ENCODE data around the gene TXNRD2. TPM values are rescaled to one million over a fixed set of nuclear protein-coding genes. Genes with fewer than 3 reads are reported as not detected.

The TXNRD2 gene
- total RNA-seq, 1 experiment from 2014 or later, result 19.7 TPM

DNA sequence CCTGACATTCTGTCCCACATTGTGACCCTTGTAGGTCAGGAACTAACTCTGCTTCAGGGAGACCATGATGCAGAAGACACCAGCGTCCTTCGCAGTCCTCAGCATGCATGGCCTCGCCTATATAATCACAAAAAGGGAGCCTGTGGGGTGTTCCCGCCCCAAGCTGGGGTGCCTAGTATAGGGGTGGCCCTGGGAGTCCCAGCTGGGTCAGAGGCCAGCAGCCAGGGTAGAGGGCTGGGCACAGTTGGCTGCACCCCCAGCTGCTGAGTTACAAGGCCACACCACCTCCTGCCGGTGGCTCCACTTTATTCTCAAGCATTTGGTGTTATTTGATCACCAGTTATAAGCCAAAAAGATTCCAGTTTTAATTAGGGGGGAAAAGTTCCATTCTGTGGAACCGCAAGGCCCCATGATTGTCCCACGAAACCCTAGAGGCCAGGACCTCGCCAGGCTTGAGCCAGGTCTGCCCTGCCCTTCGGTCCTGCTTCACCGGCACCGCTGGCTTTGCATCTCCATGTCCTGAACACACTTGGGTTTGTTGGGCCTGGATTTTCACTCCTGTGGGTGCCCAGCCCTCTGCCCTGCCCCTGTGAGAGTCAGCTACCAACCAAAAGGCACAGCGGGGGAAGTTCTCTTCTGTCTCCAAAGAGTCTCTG, 72.0 kb downstream of the TXNRD2 start:
- no peaks in the 10 kb centered on the region for H3K36me3 ChIP-seq (ENCODE audit: control insufficient read depth in 1 of 2, insufficient read depth in 2 of 2, low read length in 2 of 2)
- intact Hi-C loops (cut with micrococcal nuclease), result no loop called here
- no peaks in the 10 kb centered on the region for H3K4me1 ChIP-seq (ENCODE audit: control insufficient read depth in 1 of 2, insufficient read depth in 2 of 2, low read length in 2 of 2)
- ChIA-PET RAD21 (ENCODE audit: low non-redundant PET in 1 of 2, low total read pairs in 2 of 2, uncharacterized antibody in 2 of 2, unreplicated experiment in 2 of 2) (no interaction called here), POLR2A (no interaction called here), CTCF (no interaction called here)
- H3K79me2 ChIP-seq (ENCODE audit: insufficient read depth, low read length), result no peaks in the 10 kb centered on the region
- no peak overlapping the region for H3K4me3 ChIP-seq (replicated peaks in 1 of 2; ENCODE audit: low read depth in 1 of 2, low read length in 2 of 2)
- no TSS peak for BruUV-seq (replicated peaks)
- no peak for ATAC-seq
- H4K20me1 ChIP-seq (ENCODE audit: insufficient read depth), result no peaks in the 10 kb centered on the region
- H3K9me2 ChIP-seq (ENCODE audit: insufficient read depth), result no peaks in the 10 kb centered on the region
- H2AFZ ChIP-seq (ENCODE audit: low read depth, low read length, poor library complexity, severe bottlenecking), result no peak overlapping the region
- DNase-seq (ENCODE audit: low read depth, low spot score), result no peak
- no peak overlapping the region for H3K27ac ChIP-seq (ENCODE audit: low read depth, low read length)
- TF ChIP-seq JUND (IDR thresholded peaks at IDR 0.05) (no peak), EZH2phosphoT487 (IDR thresholded peaks at IDR 0.05; ENCODE audit: borderline replicate concordance) (no peak), CBX3 (IDR thresholded peaks at IDR 0.05; ENCODE audit: low read depth) (no peak), ELF1 (IDR thresholded peaks at IDR 0.05; ENCODE audit: borderline replicate concordance, low read depth) (no peak), SP1 (IDR thresholded peaks at IDR 0.05; ENCODE audit: low read depth) (no peak), CTCF (IDR thresholded peaks at IDR 0.05 in 2 of 3, conservative IDR thresholded peaks at IDR 0.05 in 1 of 3; ENCODE audit: borderline replicate concordance in 1 of 3, insufficient read depth in 1 of 3, low read depth in 2 of 3, low read length in 2 of 3) (no peak), SIN3A (IDR thresholded peaks at IDR 0.05; ENCODE audit: low read depth) (no peak), TCF7L2 (IDR thresholded peaks at IDR 0.05; ENCODE audit: borderline replicate concordance, extremely low read depth, insufficient read depth, insufficient read length) (no peak), SRF (IDR thresholded peaks at IDR 0.05; ENCODE audit: low read depth) (no peak), POLR2A (IDR thresholded peaks at IDR 0.05; ENCODE audit: borderline replicate concordance, extremely low read depth, insufficient read depth, insufficient read length) (no peak), CEBPB (IDR thresholded peaks at IDR 0.05; ENCODE audit: low read depth) (no peak), ZBTB33 (IDR thresholded peaks at IDR 0.05; ENCODE audit: extremely low read depth, insufficient replicate concordance, low read length) (no peak)
- TF ChIP-seq, protein P1, sequence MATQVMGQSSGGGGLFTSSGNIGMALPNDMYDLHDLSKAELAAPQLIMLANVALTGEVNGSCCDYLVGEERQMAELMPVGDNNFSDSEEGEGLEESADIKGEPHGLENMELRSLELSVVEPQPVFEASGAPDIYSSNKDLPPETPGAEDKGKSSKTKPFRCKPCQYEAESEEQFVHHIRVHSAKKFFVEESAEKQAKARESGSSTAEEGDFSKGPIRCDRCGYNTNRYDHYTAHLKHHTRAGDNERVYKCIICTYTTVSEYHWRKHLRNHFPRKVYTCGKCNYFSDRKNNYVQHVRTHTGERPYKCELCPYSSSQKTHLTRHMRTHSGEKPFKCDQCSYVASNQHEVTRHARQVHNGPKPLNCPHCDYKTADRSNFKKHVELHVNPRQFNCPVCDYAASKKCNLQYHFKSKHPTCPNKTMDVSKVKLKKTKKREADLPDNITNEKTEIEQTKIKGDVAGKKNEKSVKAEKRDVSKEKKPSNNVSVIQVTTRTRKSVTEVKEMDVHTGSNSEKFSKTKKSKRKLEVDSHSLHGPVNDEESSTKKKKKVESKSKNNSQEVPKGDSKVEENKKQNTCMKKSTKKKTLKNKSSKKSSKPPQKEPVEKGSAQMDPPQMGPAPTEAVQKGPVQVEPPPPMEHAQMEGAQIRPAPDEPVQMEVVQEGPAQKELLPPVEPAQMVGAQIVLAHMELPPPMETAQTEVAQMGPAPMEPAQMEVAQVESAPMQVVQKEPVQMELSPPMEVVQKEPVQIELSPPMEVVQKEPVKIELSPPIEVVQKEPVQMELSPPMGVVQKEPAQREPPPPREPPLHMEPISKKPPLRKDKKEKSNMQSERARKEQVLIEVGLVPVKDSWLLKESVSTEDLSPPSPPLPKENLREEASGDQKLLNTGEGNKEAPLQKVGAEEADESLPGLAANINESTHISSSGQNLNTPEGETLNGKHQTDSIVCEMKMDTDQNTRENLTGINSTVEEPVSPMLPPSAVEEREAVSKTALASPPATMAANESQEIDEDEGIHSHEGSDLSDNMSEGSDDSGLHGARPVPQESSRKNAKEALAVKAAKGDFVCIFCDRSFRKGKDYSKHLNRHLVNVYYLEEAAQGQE (IDR thresholded peaks at IDR 0.05; ENCODE audit: low read depth), result no peak
- no peak overlapping the region for H3K9ac ChIP-seq (ENCODE audit: low read length)
- no peaks in the 10 kb centered on the region for H3K27me3 ChIP-seq (ENCODE audit: insufficient read depth, low read length)
- H3K9me3 ChIP-seq (ENCODE audit: control insufficient read depth in 1 of 2, insufficient read depth in 1 of 2, low read depth in 1 of 2, low read length in 2 of 2), result no peaks in the 10 kb centered on the region
- no peak overlapping the region for H3K4me2 ChIP-seq (ENCODE audit: low read length)

Data from HCT116 (cell line).